PC-9 (cell line): Measurements from ENCODE around the gene MDFIC. TPM values are rescaled to one million over a fixed set of nuclear protein-coding genes. Genes with fewer than 3 reads are reported as not detected.

Experiments used
- BruUV-seq: library from RNA; stranded (reverse); fragments of 400-500 nt; replicated peaks from 2 replicates; lab custom pipeline; 2021; lab: Mats Ljungman, UMichigan
- CTCF ChIA-PET: fragments of 300-600 bp; sonication (Branson Sonifier 250); formaldehyde crosslinking; loops from one replicate; lab custom pipeline; 2022; ENCODE audit warnings: antibody characterized with exemption; lab: Charles Lee
- POLR2A ChIA-PET: fragments of 300-600 bp; sonication (Branson Sonifier 250); formaldehyde crosslinking; loops from one replicate; lab custom pipeline; 2022; ENCODE audit warnings: antibody characterized with exemption; ENCODE audit not compliant: unreplicated experiment; lab: Charles Lee
- DNase-seq, 2 experiments: peaks; one replicate each; pipeline versions ENCODE4 v3.0.0 to v3.0.0-alpha.2; 2015 to 2022; ENCODE audit warnings: mixed read lengths in 1 of 2
- H2AFZ ChIP-seq: fragments of 200-600 bp; sonication (generic); 2 replicates; pipeline ENCODE4 v1.8.1; 2017; ENCODE audit warnings: antibody characterized with exemption
- H3F3A ChIP-seq: fragments of 200-600 bp; sonication (generic); 2 replicates; pipeline ENCODE4 v1.8.1; 2017; ENCODE audit warnings: antibody characterized with exemption, mild to moderate bottlenecking, low read depth; ENCODE audit not compliant: insufficient read depth
- H3K27ac ChIP-seq: fragments of 200-600 bp; sonication (generic); 2 replicates; pipeline ENCODE4 v1.6.1; 2016; ENCODE audit warnings: mixed run types
- H3K27me3 ChIP-seq: fragments of 200-600 bp; sonication (generic); 2 replicates; pipeline ENCODE4 v1.6.1; 2016; ENCODE audit warnings: low read depth, mixed run types; ENCODE audit not compliant: insufficient read depth
- H3K36me3 ChIP-seq: fragments of 200-600 bp; sonication (generic); 2 replicates; pipeline ENCODE4 v1.6.1; 2016; ENCODE audit warnings: low read depth, mixed run types
- H3K4me1 ChIP-seq: fragments of 200-600 bp; sonication (generic); replicated peaks from 2 replicates; pipeline ENCODE4 v1.6.1; 2016; ENCODE audit warnings: mixed run types; ENCODE audit not compliant: insufficient read depth
- H3K4me2 ChIP-seq: fragments of 200-600 bp; sonication (generic); 2 replicates; pipeline ENCODE4 v1.6.1; 2017; ENCODE audit warnings: mixed run types
- H3K4me3 ChIP-seq: fragments of 200-600 bp; sonication (generic); 2 replicates; pipeline ENCODE4 v1.6.1; 2016; ENCODE audit warnings: mixed run types
- H3K79me2 ChIP-seq: fragments of 200-600 bp; sonication (generic); 2 replicates; pipeline ENCODE4 v1.6.1; 2017; ENCODE audit warnings: low read depth, mixed run types
- H3K9me2 ChIP-seq: fragments of 200-600 bp; sonication (generic); 2 replicates; pipeline ENCODE4 v1.8.1; 2017; ENCODE audit warnings: mild to moderate bottlenecking; ENCODE audit not compliant: insufficient read depth
- H3K9me3 ChIP-seq: fragments of 200-600 bp; sonication (generic); 2 replicates; pipeline ENCODE4 v1.8.1; 2016; ENCODE audit warnings: low read depth; ENCODE audit not compliant: insufficient read depth
- H4K20me1 ChIP-seq: fragments of 200-600 bp; sonication (generic); 2 replicates; pipeline ENCODE4 v1.8.1; 2017; ENCODE audit not compliant: insufficient read depth
- CTCF ChIP-seq: fragments of 200-600 bp; sonication (generic); conservative IDR thresholded peaks from 2 replicates; pipeline ENCODE4 v1.6.1; 2017; ENCODE audit warnings: mixed run types, antibody characterized with exemption, mild to moderate bottlenecking, moderate library complexity
- EZH2 ChIP-seq: fragments of 200-600 bp; sonication (generic); IDR thresholded peaks from 2 replicates; pipeline ENCODE4 v1.8.0; 2017; ENCODE audit warnings: antibody characterized with exemption, low read depth
- intact Hi-C: fragments of 100-400 bp; cut with micrococcal nuclease; formaldehyde crosslinking; loops from one replicate; pipeline ENCODE4 v1.10.0; 2022; ENCODE audit not compliant: unreplicated experiment
- total RNA-seq: library from RNA; stranded (reverse); gene quantifications from 2 replicates; pipeline ENCODE4 v1.2.3, GENCODE V29; 2021

Gene MDFIC
- total RNA-seq, 1 experiment from 2014 or later: 38.9 TPM

GRCh38 chr7:115009736-115010440 lies 88.0 kb downstream of the MDFIC start:
- Histone ChIP-seq H3K27me3 (no peaks in the 10 kb centered on the region), H3K9me2 (no peaks in the 10 kb centered on the region), H4K20me1 (no peaks in the 10 kb centered on the region), H3K4me2 (no peak overlapping the region), H3K27ac (no peak overlapping the region), H3K9me3 (no peaks in the 10 kb centered on the region), H3K4me3 (no peak overlapping the region), H3K4me1 (peaks cover 4% of the 10 kb centered on the region; the same call in 1 of the 2 replicates), H3K79me2 (no peaks in the 10 kb centered on the region), H3K36me3 (no peaks in the 10 kb centered on the region), H2AFZ (no peak overlapping the region), H3F3A (no peaks in the 10 kb centered on the region)
- ChIA-PET CTCF (no interaction called here), POLR2A (interaction anchor here (0.6 kb wide), 1 partner anchor 12 kb away, joined by 8 read pairs; no protein-coding TSS in a partner anchor)
- no TSS peak for BruUV-seq
- intact Hi-C loops: no loop called here
- DNase-seq: no peak
- TF ChIP-seq CTCF (no peak), EZH2 (no peak)

- DNase-seq: no peak
- no peak for TF ChIP-seq CTCF
- Histone ChIP-seq H3K36me3 (no peaks in the 10 kb centered on the region), H3K4me2 (no peak overlapping the region), H2AFZ (no peak overlapping the region), H4K20me1 (no peaks in the 10 kb centered on the region), H3K9me2 (no peaks in the 10 kb centered on the region), H3K27ac (no peak overlapping the region), H3K27me3 (no peaks in the 10 kb centered on the region), H3K4me1 (peaks cover 4% of the 10 kb centered on the region; the same call in 1 of the 2 replicates), H3K79me2 (no peaks in the 10 kb centered on the region), H3K9me3 (no peaks in the 10 kb centered on the region), H3F3A (no peaks in the 10 kb centered on the region), H3K4me3 (no peak overlapping the region)
- no TSS peak for BruUV-seq
- intact Hi-C loops: no loop called here
- CTCF ChIA-PET: no interaction called here
- POLR2A ChIA-PET: interaction anchor here (0.6 kb wide), 1 partner anchor 12 kb away, joined by 8 read pairs; no protein-coding TSS in a partner anchor
Observed at GRCh38 chr7:115010441-115010820, 88.5 kb downstream of the MDFIC start.

DNA sequence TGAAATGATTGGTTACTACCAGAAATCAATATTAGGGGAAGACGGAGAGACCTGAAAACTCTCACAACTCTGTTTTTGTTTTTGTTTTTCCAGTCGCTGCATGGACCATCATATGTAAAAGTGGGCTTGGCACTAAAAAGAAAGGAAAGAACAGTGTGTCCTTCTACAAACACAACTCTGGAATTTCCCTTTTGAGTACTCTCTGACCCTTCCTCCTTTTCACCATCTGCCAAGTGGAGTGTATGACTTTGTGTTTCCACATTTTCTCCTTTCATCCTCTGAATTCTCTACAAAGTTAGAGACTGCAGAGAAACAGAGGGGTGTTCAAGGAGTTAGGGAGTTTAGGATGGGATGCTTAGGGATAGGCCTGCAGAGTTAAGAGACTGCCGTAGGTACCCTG lies 92.0 kb downstream of the MDFIC start:
- no peak overlapping the region for H3K27ac ChIP-seq
- no peak overlapping the region for H3K4me2 ChIP-seq
- BruUV-seq: no TSS peak
- H3K27me3 ChIP-seq: no peaks in the 10 kb centered on the region
- H3K4me1 ChIP-seq: peaks cover 3% of the 10 kb centered on the region; the same call in 1 of the 2 replicates
- ChIA-PET CTCF (no interaction called here), POLR2A (no interaction called here)
- no peaks in the 10 kb centered on the region for H3K9me3 ChIP-seq
- H4K20me1 ChIP-seq: no peaks in the 10 kb centered on the region
- H3F3A ChIP-seq: no peaks in the 10 kb centered on the region; the same call in 1 of the 2 replicates
- no peaks in the 10 kb centered on the region for H3K36me3 ChIP-seq
- H3K79me2 ChIP-seq: no peaks in the 10 kb centered on the region
- intact Hi-C loops: no loop called here
- no peak overlapping the region for H2AFZ ChIP-seq
- TF ChIP-seq EZH2 (no peak), CTCF (no peak)
- no peak for DNase-seq
- H3K4me3 ChIP-seq: no peak overlapping the region
- no peaks in the 10 kb centered on the region for H3K9me2 ChIP-seq
